HCT116 (cell line): ENCODE measurements around the gene CASP8AP2. TPM values are rescaled to one million over a fixed set of nuclear protein-coding genes. Genes with fewer than 3 reads are reported as not detected.

Source experiments
- ATAC-seq: fragments of 200-7000 bp; cut with Tn5 transposase; 2 replicates; pipeline ENCODE4 v1.9.1; 2020; ENCODE audit warnings: mild to moderate bottlenecking, moderate library complexity
- BruUV-seq: library from RNA; stranded (reverse); fragments of 400-500 nt; replicated peaks from 2 replicates; lab custom pipeline; 2021; lab: Mats Ljungman, UMichigan
- CTCF ChIA-PET: fragments of 300-600 bp; sonication (Branson Sonifier 250); formaldehyde crosslinking; loops from one replicate; lab custom pipeline; 2021; ENCODE audit warnings: antibody characterized with exemption; lab: Charles Lee
- POLR2A ChIA-PET: fragments of 300-600, 350-600 bp; sonication (Branson Sonifier 250); formaldehyde crosslinking; loops from one replicate; lab custom pipeline; 2021; ENCODE audit warnings: antibody characterized with exemption; lab: Charles Lee
- RAD21 ChIA-PET, 2 experiments: fragments of 300-600 bp; sonication (Branson Sonifier 250); formaldehyde crosslinking; loops; one replicate each; lab custom pipeline; 2023; ENCODE audit warnings: low total read pairs in 2 of 2; ENCODE audit not compliant: uncharacterized antibody in 2 of 2, unreplicated experiment in 2 of 2, low non-redundant PET in 1 of 2; lab: Charles Lee
- DNase-seq: peaks from one replicate; pipeline ENCODE4 v3.0.0-alpha.2; 2010; ENCODE audit warnings: low read depth, low spot score
- H2AFZ ChIP-seq: fragments of 200-600 bp; shearing (Covaris generic), sonication (generic); 2 replicates; pipeline ENCODE4 v1.6.1; 2017; ENCODE audit warnings: low read depth, mixed run types, mixed read lengths, antibody characterized with exemption, low read length; ENCODE audit not compliant: poor library complexity, severe bottlenecking
- H3K27ac ChIP-seq: 2 replicates; pipeline ENCODE4 v1.5.1; 2012; ENCODE audit warnings: low read depth, low read length
- H3K27me3 ChIP-seq: fragments of 200-600 bp; sonication (generic); 2 replicates; pipeline ENCODE4 v1.6.1; 2016; ENCODE audit warnings: mixed run types, low read length, mixed read lengths; ENCODE audit not compliant: insufficient read depth
- H3K36me3 ChIP-seq, 2 experiments: fragments of 200-500 bp in 1 of 2; fragments of 200-600 bp in 1 of 2; sonication (Bioruptor generic) in 1 of 2; sonication (generic) in 1 of 2; 2 replicates each; pipeline versions ENCODE4 v1.5.1 to v1.6.1; 2014 to 2016; ENCODE audit warnings: low read length in 2 of 2, inconsistent platforms in 1 of 2, mixed read lengths in 1 of 2, mixed run types in 1 of 2; ENCODE audit not compliant: insufficient read depth in 2 of 2, control insufficient read depth in 1 of 2
- H3K4me1 ChIP-seq, 2 experiments: fragments of 200-600 bp in 1 of 2; sonication (generic) in 1 of 2; 2 replicates each; pipeline versions ENCODE4 v1.5.1 to v1.6.1; 2012 to 2017; ENCODE audit warnings: low read length in 2 of 2, inconsistent platforms in 1 of 2, mild to moderate bottlenecking in 1 of 2, mixed read lengths in 1 of 2, mixed run types in 1 of 2, moderate library complexity in 1 of 2; ENCODE audit not compliant: insufficient read depth in 2 of 2, control insufficient read depth in 1 of 2
- H3K4me2 ChIP-seq: fragments of 200-600 bp; sonication (generic); 2 replicates; pipeline ENCODE4 v1.6.1; 2017; ENCODE audit warnings: mixed run types, low read length, mixed read lengths
- H3K4me3 ChIP-seq, 2 experiments: fragments of 200-600 bp in 1 of 2; sonication (generic) in 1 of 2; replicated peaks in 1 of 2; 2 replicates each; pipeline ENCODE4 v1.5.1; 2011 to 2016; ENCODE audit warnings: low read length in 2 of 2, control low read depth in 1 of 2, low read depth in 1 of 2, mild to moderate bottlenecking in 1 of 2, mixed read lengths in 1 of 2, mixed run types in 1 of 2
- H3K79me2 ChIP-seq: fragments of 200-600 bp; sonication (generic); 2 replicates; pipeline ENCODE4 v1.6.1; 2017; ENCODE audit warnings: mild to moderate bottlenecking, mixed run types, low read length, moderate library complexity, mixed read lengths; ENCODE audit not compliant: insufficient read depth
- H3K9ac ChIP-seq: fragments of 200-600 bp; sonication (generic); 2 replicates; pipeline ENCODE4 v1.6.1; 2016; ENCODE audit warnings: low read length, mixed read lengths
- H3K9me2 ChIP-seq: fragments of 200-600 bp; sonication (generic), shearing (Covaris generic); 2 replicates; pipeline ENCODE4 v1.6.1; 2017; ENCODE audit warnings: mixed run types, mild to moderate bottlenecking, moderate library complexity; ENCODE audit not compliant: insufficient read depth
- H3K9me3 ChIP-seq, 2 experiments: fragments of 200-500 bp in 1 of 2; fragments of 200-600 bp in 1 of 2; sonication (Bioruptor generic) in 1 of 2; sonication (generic) in 1 of 2; 2 replicates each; pipeline ENCODE4 v1.6.1; 2014 to 2017; ENCODE audit warnings: low read length in 2 of 2, mixed read lengths in 2 of 2, inconsistent platforms in 1 of 2, low read depth in 1 of 2, mild to moderate bottlenecking in 1 of 2, mixed run types in 1 of 2, moderate library complexity in 1 of 2; ENCODE audit not compliant: control insufficient read depth in 1 of 2, insufficient read depth in 1 of 2
- H4K20me1 ChIP-seq: fragments of 200-600 bp; sonication (generic), shearing (Covaris generic); 2 replicates; pipeline ENCODE4 v1.6.1; 2017; ENCODE audit warnings: mixed run types, mild to moderate bottlenecking, moderate library complexity; ENCODE audit not compliant: insufficient read depth
- EGR1 ChIP-seq: IDR thresholded peaks from 2 replicates; pipeline ENCODE4 v1.6.1; 2012; ENCODE audit warnings: low read depth
- ELF1 ChIP-seq: IDR thresholded peaks from 2 replicates; pipeline ENCODE4 v1.6.1; 2012; ENCODE audit warnings: low read depth, borderline replicate concordance
- SIN3A ChIP-seq: IDR thresholded peaks from 2 replicates; pipeline ENCODE4 v1.6.1; 2012; ENCODE audit warnings: low read depth
- ZFX ChIP-seq: fragments of 450-650 bp; IDR thresholded peaks from 2 replicates; pipeline ENCODE4 v1.6.1; 2017
- intact Hi-C: fragments of 100-400 bp; cut with micrococcal nuclease; formaldehyde crosslinking; loops from 2 replicates; pipeline ENCODE4 v1.10.0; 2022
- total RNA-seq: library from RNA; stranded (reverse); gene quantifications from one replicate; pipeline ENCODE4 v1.2.1, GENCODE V29; 2021; ENCODE audit not compliant: unreplicated experiment

The CASP8AP2 gene
- total RNA-seq, 1 experiment from 2014 or later, result 18.6 TPM

- H3K9me2 ChIP-seq, result no peaks in the 10 kb centered on the region
- RAD21 ChIA-PET, result no interaction called here
- peaks cover 5 to 8% of the 10 kb centered on the region in 2 experiments; a peak in 2 of 4 replicates for H3K36me3 ChIP-seq
- H3K79me2 ChIP-seq, result peaks cover 33% of the 10 kb centered on the region
- H3K4me1 ChIP-seq, result peaks cover 6 to 15% of the 10 kb centered on the region in 2 experiments; a peak in 3 of 4 replicates
- H3K27me3 ChIP-seq, result no peaks in the 10 kb centered on the region
- intact Hi-C loops, result no loop called here
- no peaks in the 10 kb centered on the region for H4K20me1 ChIP-seq
- H2AFZ ChIP-seq, result peak overlapping the region; percentile 57
- no peak for TF ChIP-seq EGR1
- TF ChIP-seq SIN3A, result peak; percentile 11; the same call in 1 of the 2 replicates
- peak overlapping the region; percentile 66 for H3K27ac ChIP-seq
- DNase-seq (no peak), ATAC-seq (peak; percentile 44)
- CTCF ChIA-PET, result interaction anchor here (0.8 to 1.0 kb wide), 3 partner anchors 9 to 648 kb away, joined by 3 to 5 read pairs (median 4); partner anchors contain the start of gene MDN1
- peak overlapping the region; percentile 78 for H3K4me2 ChIP-seq
- peak overlapping the region; percentile 78 to 84 for H3K4me3 ChIP-seq
- POLR2A ChIA-PET, result interaction anchor here (0.6 to 1.5 kb wide), 3 partner anchors 9 to 12 kb away, joined by 3 to 13 read pairs (median 5); partner anchors contain the start of gene MDN1
- BruUV-seq, result TSS peak; percentile 91
- peak overlapping the region; percentile 67 for H3K9ac ChIP-seq
- H3K9me3 ChIP-seq, result no peaks in the 10 kb centered on the region
Observed at GRCh38 chr6:89828988-89829471, 650 bp upstream of the CASP8AP2 start.

DNA sequence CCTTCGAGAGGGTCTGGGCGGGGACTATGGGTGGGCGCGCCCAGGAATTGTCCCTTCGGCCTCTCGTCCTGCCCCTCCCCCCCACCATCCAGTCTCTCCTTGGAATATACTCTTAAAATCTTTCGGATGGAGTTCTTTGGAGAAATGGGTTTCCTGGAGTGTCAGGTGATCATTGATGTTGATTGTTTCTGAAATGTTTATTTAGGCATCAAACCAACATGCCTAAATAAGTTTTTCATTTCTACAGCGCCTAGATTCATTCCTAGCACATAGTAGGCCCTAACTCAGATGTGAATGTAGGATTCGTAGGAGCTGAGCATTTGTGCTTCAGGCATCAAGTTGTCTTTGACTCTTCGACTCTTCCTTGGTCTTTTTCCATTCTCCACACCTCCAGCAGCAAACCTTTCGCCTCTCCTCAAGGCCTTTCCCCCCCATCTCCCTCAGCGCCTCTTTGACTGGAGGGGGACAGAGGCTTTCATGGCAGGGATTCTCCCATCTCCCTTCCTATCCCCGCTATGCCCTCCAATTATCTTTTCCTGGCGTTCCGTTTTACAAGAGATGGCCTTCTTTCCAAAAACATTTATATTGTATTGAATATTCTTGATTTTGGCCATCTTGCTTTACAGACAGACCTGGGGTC lies 610 bp downstream of the CASP8AP2 start:
- H3K27ac ChIP-seq, result peak overlapping the region; percentile 69
- peak overlapping the region; percentile 78 to 84 for H3K4me3 ChIP-seq
- no peak for TF ChIP-seq ELF1
- 0 out of 2 replicates have a peak, but pooled peaks have one; percentile 27 for TF ChIP-seq ZFX
- H3K4me2 ChIP-seq, result peak overlapping the region; percentile 86
- no peaks in the 10 kb centered on the region for H3K9me2 ChIP-seq
- H3K79me2 ChIP-seq, result peaks cover 43% of the 10 kb centered on the region
- peaks cover 5 to 8% of the 10 kb centered on the region in 2 experiments; a peak in 2 of 4 replicates for H3K36me3 ChIP-seq
- ATAC-seq, result no peak
- RAD21 ChIA-PET, result no interaction called here
- CTCF ChIA-PET, result no interaction called here
- intact Hi-C loops, result no loop called here
- no peaks in the 10 kb centered on the region for H3K9me3 ChIP-seq
- peak overlapping the region; percentile 89 for H3K9ac ChIP-seq
- no peaks in the 10 kb centered on the region for H4K20me1 ChIP-seq
- no peak overlapping the region for H2AFZ ChIP-seq
- no peak for DNase-seq
- H3K4me1 ChIP-seq, result peaks cover 6 to 15% of the 10 kb centered on the region in 2 experiments; a peak in 3 of 4 replicates
- H3K27me3 ChIP-seq, result no peaks in the 10 kb centered on the region
- POLR2A ChIA-PET, result interaction anchor here (1.5 kb wide), 1 partner anchor 11 kb away, joined by 13 read pairs; the partner anchor contains the start of gene MDN1
- TSS peak; percentile 67 for BruUV-seq
